Fibroblast of skin of left quadriceps (primary cell): ENCODE measurements around the gene IZUMO3.
"Not testable (repeated sequence)": the region's sequence is repeated elsewhere in the genome, so short reads cannot be mapped to it uniquely, and the experiment has no call there.

ENCODE experiments used
- DNase-seq, 2 experiments: peaks; one replicate each; pipeline ENCODE4 v3.0.0-alpha.2; 2013; ENCODE audit warnings: low read depth in 2 of 2

Gene IZUMO3, protein sequence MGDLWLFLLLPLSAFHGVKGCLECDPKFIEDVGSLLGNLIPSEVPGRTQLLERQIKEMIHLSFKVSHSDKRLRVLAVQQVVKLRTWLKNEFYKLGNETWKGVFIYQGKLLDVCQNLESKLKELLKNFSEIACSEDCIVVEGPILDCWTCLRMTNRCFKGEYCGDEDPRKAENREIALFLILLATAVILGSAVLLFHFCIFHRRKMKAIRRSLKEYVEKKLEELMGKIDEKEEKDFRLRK

DNA sequence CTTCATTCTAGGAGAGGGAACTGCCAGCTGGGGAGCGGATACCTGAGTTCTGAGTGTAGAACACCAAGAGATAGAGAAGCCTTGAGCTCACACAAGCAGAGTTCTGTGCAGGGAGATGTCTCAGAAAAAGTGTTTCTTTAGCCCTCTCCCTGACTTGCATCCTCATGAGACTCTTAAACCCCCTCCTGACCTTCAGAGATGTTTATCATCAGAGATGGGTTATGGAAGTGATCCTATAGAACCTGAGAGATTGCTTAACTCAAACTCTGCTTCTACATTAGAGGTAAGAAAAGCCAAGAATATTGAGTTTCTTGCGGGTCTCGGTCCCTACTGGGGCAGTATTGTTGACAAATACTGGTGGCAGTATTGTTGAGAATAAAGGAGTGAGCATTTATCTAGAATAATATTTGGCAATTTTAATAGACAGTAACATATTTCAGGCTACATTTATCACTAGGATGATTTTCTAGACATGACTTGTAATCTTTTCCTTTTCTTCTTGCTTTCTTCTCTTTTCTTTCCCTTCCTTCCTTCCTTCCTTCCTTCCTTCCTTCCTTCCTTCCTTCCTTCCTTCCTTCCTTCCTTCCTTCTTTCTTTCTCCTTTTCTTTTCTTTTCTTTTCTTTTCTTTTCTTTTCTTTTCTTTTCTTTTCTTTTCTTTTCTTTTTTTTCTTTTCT lies at the start of gene IZUMO3:
Gene IZUMO3 (minus strand): TSS at position 51 of the 676 bp plus-strand sequence. CDS start 248 bp downstream, outside the sequence.
- no peak for DNase-seq

DNA sequence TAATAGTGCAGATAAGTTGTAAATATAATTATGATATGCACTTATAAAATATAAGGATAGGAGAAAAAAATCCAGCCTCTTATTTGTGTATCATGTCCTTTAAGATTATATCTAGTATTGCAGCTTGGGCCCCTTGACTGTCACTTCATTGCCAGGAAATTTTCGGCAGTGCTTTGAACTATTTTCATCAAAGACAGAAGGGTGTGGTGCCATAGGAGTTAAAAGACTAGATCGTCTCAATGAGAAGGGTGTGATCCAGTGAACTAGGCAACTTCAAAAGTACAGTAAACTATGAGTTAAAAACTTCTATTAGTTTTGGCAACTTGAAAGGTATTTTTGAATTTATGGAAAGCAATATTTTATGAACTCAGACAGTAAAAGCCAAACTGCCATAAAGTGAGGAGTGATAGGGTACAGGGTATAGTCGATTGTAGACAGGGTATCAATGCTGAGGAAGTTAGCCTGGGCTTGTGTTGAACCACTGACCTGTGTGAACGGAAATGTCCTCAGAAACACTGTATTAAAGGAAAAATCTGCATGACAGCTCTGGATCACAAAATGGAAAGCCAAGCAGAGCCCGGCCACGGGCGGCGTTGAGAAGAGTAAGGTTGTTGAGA lies 48.6 kb upstream of the IZUMO3 start:
- no peak for DNase-seq

DNA sequence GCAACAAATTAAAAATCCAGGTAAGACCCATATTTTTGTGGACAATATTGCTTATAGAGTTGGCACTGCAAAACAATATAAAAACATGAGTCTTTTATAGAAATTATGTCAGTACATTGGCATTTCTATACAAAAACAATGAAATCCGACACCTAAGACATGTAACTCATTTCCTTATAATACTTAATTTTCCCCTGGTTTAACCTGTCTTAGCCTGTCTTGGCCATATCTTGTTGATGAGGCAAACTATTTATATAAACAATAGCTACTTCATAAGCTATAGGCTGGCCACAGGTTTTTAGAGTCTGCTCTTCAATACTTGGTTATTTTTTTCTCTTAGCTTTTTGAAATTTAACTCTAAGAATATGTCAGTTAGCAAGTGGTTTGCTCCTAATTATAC lies 44.7 kb upstream of the IZUMO3 start:
- no peak for DNase-seq

DNA sequence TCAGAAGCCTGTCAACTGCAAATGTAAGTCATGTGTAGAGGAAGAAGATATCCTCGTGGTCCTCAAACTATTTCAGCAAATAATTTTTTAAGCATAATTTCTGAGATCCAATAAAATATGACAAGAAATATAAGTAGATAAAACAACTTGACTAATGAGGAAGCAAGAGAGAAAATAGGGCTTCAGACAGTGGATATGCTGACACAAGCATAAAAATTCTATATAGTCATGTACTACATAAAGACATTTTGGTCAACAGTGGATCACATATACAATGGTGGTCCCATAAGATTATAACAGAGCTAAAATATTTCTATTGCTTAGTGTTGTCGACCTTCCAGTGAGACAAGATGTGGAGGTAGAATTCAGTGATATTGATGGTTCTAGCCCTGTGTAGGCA lies 42.2 kb upstream of the IZUMO3 start:
- no peak for DNase-seq

DNA sequence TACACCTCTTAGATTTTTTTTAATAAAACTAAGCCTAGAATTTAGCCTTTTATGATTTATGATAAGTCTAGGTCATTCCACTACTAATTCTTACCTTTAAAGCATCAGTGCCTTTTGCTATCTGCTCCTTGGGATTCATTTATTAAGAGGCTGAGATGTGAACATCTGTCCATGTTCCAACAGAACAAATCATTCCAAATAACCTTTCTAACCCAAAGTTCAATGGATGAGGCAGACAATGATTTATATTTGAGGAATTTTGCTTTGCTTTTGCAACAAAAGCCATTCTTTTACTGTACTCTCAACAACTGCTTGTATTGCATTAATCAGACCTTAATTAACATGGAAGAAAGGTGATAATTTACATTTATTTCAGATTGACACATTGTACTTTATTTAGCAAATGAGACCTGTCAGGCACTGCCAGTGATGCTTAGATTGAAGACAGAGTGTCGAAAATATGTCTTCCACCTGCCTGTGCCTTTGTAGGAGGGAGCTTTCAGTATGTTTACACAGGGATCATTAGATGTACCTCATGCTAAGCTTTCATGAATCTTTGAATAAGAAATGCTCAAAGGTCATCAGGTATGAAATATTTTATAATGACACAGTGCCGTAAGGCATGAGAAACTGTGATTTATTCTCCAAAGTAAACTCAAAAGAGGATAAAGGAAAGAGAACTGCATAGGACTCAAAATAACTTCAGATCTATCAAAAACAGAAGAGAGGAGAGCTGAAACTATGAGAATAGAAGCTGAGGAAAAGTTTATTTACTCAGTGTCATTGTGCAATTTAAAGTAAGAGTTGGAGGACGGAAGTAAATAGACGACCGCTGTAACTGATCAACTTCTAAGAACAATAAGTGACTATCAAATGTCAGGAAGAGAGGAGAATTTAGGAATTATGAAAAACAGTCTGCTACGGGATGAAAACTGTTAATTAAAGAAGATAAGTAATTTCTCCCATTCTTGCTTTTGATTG lies 36.7 kb upstream of the IZUMO3 start:
- no peak for DNase-seq

DNA sequence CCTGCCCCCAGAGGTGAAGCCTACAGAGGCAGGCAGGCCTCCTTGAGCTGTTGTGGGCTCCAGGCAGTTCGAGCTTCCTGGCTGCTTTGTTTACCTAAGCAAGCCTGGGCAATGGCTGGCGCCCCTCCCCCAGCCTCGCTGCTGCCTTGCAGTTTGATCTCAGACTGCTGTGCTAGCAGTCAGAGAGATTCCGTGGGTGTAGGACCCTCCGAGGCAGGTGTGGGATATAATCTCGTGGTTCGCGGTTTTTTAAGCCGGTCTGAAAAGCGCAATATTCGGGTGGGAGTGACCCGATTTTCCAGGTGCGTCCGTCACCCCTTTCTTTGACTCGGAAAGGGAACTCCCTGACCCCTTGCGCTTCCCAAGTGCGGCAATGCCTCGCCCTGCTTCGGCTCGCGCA lies 34.3 kb upstream of the IZUMO3 start:
- not testable (repeated sequence) for DNase-seq

DNA sequence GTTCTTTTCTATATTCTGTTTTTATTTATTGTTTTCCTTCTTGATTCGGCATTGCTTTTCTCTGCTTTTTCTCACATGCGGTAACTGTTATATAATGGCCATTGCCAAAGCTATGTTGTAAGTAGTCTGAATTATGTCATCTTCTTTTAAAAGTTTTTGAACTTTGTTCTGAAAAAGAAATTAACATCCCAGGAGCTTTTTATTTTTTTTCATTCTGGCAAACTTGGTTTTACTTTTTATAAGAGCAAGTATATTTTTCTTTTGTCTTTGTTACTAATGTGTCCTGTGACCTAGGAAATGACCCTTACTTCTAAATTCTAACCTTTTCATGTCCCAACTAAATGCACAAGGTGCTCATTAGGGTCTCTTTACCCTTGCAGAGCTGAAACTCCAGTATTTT lies 26.7 kb upstream of the IZUMO3 start:
- DNase-seq: no peak

DNA sequence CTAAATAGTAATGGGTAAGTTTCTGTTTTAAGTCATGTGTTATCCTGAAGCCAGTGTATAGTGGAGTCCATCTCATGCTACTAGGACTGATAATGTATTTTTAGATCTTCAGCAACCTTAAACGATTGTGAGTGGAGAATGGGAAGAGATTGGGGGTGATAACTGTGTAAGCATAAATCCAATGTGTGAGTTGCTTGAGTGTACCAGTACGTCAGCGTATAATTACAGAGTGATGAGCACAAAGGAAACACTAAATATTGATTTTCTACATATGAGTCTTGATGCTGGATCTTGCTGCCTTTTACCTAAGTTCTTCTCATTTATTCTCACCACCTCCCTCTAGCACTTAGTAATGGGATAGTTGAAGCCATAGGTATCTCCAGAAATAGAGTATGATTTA lies 16.3 kb upstream of the IZUMO3 start:
- DNase-seq: no peak

DNA sequence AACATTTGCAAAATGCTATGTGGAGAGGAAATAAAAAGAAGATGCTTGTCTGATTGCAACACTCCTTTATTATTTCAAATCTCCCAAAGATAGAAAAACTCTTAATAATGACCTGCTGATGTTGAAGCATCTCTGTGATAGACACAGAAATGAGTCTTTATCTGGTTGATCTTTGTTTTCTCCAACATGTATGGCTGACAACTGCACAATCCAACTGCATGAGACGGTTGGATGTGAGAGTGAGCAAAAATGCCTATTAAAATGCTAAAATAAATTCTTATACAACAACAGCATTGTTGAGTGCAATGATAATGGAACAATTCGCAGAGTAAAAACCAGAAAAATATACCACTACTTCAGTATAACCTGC lies 7.5 kb upstream of the IZUMO3 start:
- peak in 1 of 2 experiments; percentile 2 for DNase-seq

DNA sequence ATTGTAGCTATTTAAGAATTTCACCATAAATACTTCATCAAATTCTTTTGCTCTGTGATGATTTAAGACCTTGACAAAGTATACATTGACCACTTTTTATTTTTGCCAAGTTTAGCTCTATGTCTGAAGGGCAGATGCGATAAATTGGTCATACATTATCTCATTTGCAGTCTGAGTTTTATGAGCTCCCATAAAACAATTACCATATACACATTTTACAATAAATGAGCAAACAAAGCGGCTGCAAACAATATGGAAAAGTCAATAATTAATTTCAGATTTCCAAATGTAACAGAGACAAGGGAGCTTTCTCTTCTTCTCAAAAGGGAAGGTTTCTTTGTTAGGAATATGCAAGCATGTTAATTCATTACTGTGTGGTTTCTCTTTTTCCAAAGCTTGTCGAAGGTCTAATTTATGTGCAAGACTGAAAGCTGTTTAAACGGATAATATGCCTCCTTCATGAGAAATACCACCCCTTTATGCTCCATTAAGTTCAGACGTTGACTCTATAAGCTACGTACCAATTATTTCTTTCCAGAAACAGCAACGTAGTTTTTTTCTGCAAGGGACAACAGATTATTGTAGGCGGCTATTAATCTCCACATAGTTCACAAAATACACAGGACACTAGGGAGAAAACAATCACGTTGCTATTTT lies 7.0 kb upstream of the IZUMO3 start:
- DNase-seq: peak; percentile 18 to 20

DNA sequence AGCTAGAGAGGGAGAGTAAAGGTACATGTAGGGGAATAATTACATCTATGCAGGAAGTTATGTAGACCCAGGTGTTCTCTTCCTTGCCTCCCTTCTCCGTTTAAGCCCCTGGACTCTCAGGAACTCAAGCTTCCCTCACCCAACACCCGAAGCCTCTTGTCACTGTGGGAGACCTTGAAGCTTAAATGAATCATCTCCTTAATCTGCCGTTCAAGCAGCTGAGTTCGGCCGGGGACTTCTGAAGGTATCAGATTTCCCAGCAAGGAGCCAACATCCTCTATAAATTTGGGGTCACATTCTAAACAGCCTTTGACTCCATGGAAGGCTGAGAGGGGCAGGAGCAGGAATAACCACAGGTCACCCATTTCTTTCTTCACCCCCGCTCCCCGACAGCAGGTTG lies 412 bp downstream of the IZUMO3 start:
- no peak for DNase-seq

DNA sequence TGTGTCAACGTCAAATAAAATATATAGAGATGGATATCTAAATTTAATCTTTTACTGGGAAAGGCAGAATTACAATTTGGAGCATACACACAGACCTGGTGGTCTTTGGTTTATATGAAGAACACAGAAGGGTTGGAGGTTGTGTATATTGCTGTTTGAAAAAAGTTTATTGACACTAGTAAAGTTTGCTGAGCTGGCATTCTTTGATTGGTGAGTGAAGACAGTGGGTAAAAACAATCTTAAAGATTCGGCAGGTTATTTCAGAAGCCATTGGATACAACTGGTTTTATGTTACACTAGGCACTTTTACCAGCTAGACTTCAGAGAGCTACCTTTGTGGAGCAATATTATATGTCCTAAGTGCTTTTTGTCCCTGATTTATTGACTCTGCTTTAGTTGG lies 27.2 kb downstream of the IZUMO3 start:
- no peak for DNase-seq

DNA sequence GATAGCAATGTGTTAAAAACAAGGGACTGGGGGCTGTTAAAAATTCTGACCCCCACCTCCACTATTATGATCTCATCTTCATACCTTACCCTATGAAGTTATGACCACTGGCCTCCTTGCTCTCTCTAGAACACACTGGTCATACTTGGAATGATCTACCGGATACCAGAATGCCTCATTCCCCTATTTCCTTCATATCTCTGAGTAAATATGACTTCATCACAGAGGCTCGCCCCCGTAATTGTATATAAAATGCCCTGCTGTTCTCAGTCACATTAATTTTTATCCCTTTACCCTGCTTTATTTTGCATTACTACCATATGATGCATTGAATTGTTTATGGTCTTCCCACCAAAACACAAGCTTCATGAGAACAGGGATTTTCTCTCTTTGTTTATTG lies 29.2 kb downstream of the IZUMO3 start:
- no peak for DNase-seq

DNA sequence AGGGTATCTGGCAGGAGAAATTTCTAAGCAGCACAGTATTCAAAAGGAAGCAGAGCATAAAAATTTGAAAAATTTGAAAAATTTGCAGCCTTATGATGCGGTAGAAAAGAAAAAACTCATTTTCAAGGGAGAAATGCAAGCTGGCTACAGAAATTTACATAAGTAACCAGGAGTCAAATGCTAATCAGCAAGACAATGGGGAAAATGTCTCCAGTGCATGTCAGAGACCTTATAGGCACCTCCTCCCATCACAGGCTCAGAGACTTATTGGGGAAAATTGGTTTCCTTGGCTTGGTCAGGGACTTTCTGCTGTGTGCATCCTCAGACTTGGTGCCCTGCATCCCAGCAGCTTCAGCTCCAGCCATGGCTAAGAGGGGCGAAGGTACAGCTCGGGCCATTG lies 35.8 kb downstream of the IZUMO3 start:
- no peak for DNase-seq

DNA sequence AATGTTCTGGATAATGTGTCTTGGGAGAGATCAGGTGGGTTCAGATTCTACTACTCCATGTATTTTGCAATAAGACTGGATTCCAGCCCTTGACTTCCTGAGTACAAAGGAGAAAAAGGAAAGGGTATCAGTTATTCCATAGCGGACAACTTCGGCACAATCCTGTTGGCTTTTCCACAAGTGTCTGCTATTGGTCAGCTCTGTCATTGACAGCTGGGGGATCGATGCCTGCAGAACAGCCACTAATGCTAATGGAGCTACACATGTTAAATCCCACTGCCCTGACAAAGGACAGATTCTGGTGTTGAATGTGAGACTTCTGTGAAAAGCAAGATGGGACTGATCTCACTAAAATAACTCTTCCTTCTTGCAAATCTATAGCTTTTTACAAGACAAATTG lies 41.2 kb downstream of the IZUMO3 start:
- DNase-seq: no peak

DNA sequence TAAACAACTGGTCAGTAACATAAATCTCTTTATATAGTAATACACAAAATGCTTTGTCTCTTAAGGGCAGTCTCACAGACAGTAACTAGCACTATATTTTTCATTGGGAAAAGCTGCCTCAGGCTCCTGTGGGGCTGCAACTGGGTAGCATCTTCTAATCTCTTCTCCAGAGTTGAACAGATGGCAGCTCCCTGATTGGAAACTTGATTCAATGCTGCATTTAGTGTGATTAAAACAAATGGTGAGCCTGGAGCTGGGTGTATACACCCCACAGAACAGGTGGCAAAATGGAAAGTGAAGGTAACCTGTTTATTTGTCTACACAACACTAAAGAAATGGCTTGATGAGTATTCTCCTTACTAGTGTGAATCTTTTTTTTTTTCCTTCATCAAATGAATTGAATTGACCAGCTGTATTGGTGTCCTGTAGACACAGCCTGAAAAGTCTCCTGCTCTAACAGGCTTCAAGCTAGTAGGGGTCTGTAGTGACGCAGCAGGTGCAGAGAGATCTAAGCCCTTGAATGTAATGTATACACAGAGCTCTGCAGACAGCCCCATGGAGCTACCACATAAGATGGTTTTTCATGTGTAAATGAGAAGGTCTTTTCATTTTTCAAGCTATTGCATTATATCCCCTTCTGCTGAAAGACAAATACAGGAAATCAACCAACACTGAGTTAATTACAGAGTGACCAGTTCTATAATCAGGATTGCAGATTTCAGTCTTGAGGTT lies 43.3 kb downstream of the IZUMO3 start:
- DNase-seq: no peak

DNA sequence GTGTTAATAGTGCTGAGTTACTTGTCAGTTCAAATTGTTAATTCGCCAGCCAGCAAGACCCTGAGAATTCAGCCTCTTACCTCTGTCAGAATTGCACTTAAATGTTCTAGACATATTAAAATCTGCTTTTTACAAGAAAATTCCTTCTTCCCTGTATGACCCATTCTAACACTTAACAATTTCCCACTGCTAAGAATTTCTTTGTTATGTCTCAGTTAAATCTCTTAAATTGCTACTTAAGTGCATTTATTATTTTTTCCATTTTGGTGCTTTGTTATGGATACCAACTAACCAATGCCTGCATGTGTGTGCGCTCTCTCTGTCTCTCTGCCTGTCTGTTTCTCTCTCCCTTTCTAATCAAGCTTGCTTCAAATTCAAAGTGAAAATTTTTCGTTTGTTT lies 44.9 kb downstream of the IZUMO3 start:
- no peak for DNase-seq

DNA sequence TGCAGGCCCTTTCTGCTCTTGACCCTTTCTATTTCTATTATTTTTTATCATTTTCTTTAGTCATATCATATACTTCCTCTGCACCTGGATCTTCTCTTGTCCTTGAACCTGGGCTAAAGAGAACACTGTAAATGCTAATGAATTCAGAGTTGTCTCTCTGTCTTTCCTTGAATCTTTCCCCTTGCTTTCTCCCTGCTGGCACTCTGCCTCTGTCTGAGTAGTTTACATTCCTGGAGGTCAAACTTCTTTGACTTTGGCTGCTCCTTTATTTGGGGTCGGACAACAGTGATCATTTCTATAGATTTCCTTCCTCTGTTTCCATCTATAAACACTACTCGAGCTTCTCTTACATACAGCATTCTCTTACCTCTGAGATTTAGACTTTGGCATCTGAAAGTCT lies 47.1 kb downstream of the IZUMO3 start:
- DNase-seq: no peak

DNA sequence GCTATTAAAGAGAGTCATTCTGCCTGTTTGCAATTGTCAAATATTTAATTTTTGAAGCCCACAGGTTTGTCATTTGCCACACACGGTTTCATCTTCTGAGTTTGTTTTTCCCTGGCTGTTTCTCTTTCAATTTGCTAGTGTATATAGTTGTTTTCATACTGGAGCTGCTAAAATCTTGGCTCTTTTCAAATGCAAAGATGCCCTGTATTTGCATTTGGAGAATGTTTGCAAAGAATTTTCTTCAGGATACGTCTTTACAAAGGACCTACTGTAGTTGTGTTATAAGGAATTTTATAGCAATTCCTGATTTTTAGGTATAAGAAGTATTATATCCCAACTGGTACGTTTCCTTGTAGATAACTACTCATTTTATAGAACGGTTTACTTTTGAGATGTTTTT lies 48.0 kb downstream of the IZUMO3 start:
- DNase-seq: no peak
